Amygdala (tissue), 56 donors: Measurements from ENCODE around the gene OR52E6.

ENCODE experiments used
- DNase-seq, 56 donors: peaks; one replicate each; lab custom pipeline; 2025; lab: John Stamatoyannopoulos, UW

Gene OR52E6

DNA sequence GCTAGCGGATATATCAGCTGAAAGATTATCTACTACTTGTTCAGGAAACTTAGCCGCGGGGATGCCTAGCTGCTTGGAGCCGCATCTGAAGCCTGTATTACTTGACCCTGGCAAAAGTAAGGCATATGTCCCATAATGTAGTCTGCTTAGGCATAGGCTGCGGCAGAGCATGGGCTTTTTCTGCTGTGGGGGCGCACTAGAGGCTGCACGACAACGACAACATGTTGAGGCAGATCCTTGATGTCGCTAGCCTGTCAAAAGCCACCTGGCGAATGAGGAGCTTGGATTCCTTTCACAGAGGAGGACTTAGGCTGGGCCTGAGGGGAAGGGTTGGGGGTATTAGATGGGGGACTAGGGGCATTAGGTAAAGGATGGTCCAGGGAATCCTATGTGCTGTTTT is 34.1 kb downstream of the OR52E6 start:
- DNase-seq: no peak

GRCh38 chr11:5803982-5804381 is 37.7 kb downstream of the OR52E6 start:
- DNase-seq: no peak

DNA sequence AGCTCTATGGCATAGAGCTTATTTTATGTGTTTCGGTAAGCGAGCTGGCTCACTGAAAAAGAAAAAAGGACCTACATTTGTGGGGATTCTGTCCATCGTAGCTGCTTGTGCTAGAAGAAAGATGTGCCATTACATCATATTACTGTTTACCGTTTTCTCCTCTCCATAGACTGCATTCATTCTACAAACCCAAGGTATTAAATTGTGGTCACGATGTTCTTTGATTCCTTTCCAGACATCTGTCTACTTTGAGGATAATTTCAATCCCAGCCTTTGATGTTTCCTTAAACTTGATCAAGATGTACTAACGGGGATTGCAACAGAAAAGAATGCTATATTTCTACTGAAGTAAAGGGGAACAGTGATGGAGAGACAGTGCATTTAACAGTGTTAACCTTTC is 45.2 kb downstream of the OR52E6 start:
- no peak for DNase-seq

DNA sequence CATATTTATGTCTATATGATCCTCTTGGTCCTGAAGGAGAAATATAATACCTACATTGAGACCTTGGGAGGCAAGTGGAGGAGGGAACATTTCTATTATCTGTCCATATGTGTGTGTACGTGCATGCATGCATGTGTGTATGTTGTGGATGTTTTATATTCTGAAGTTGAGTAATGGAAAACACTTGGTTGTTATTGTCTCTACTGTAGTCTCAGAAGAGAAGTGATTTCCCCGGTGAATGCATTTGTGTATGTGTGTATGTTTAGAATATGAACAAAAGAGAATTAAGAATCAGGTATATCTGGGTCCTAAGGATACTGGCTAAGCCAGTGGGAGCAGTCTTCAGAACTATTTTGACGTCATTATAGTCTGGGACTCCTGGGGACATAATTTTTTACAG is 50.5 kb downstream of the OR52E6 start, which contains the start of gene OR52N1:
Gene OR52N1 (minus strand): TSS at position 101 of the 400 bp plus-strand sequence. CDS start 2,449 bp downstream, outside the sequence.
- DNase-seq: no peak
